ENCODE results near the gene CHP1.
"Not testable (repeated sequence)": the region's sequence is repeated elsewhere in the genome, so short reads cannot be mapped to it uniquely, and the experiment has no call there.

Gene CHP1

GRCh38 chr15:41238100-41238499 is 7.0 kb downstream of the CHP1 start:
- no peak overlapping the region for H3K23ac ChIP-seq (ENCODE audit: low read depth, low read length, poor library complexity)
- no peak overlapping the region for H2AFZ ChIP-seq (ENCODE audit: low read length)
- H4K91ac ChIP-seq (ENCODE audit: low read depth, low read length, poor library complexity) = no peak overlapping the region
- H2BK120ac ChIP-seq (ENCODE audit: low read depth, low read length) = no peak overlapping the region
- H3K27ac ChIP-seq (replicated peaks; ENCODE audit: low read length) = no peak overlapping the region
- H3K9me3 ChIP-seq (replicated peaks in 1 of 2; ENCODE audit: control insufficient read depth in 2 of 2, insufficient read depth in 1 of 2, low read depth in 1 of 2, low read length in 2 of 2) = no peaks in the 10 kb centered on the region
- no peak overlapping the region for H3K9ac ChIP-seq (ENCODE audit: low read depth, low read length, poor library complexity)
- H3K4ac ChIP-seq (ENCODE audit: low read length) = no peak overlapping the region
- H3K36me3 ChIP-seq (replicated peaks in 1 of 2; ENCODE audit: control insufficient read depth in 2 of 2, insufficient read depth in 2 of 2, low read length in 2 of 2) = peaks cover 2 to 8% of the 10 kb centered on the region in 2 donors
- WGBS, 2 donors (ENCODE audit: extremely low coverage in 2 of 2, insufficient read length in 2 of 2, insufficient replicate concordance in 1 of 2) = no CpG with 5 or more reads among the region's 5 CpGs
- no peaks in the 10 kb centered on the region for H3K4me1 ChIP-seq (ENCODE audit: control insufficient read depth in 2 of 2, insufficient read depth in 1 of 2, low read depth in 1 of 2, low read length in 2 of 2)
- no peak overlapping the region for H3K18ac ChIP-seq (ENCODE audit: low read length)
- H2BK5ac ChIP-seq (ENCODE audit: low read length) = no peak overlapping the region
- H3K79me1 ChIP-seq (ENCODE audit: low read depth, low read length) = no peaks in the 10 kb centered on the region
- H2AK5ac ChIP-seq (ENCODE audit: low read depth, low read length) = no peak overlapping the region
- DNase-seq (ENCODE audit: low spot score) = no peak
- no peak overlapping the region for H2BK15ac ChIP-seq (ENCODE audit: low read length)
- H2BK12ac ChIP-seq (ENCODE audit: low read length) = no peak overlapping the region
- H3K4me2 ChIP-seq (ENCODE audit: insufficient read depth, low read length, poor library complexity, severe bottlenecking) = no peak overlapping the region
- H3K14ac ChIP-seq (ENCODE audit: low read length) = no peak overlapping the region
- no peaks in the 10 kb centered on the region for H3K27me3 ChIP-seq (ENCODE audit: control insufficient read depth in 3 of 3, insufficient read depth in 3 of 3, low read depth in 1 of 3, low read length in 3 of 3)
- no peak overlapping the region for H3K4me3 ChIP-seq (ENCODE audit: low read length in 2 of 2)
- no peak overlapping the region for H4K8ac ChIP-seq (ENCODE audit: low read depth, low read length)

- Histone ChIP-seq H3K9me3 (replicated peaks in 1 of 2; ENCODE audit: control insufficient read depth in 2 of 2, insufficient read depth in 1 of 2, low read depth in 1 of 2, low read length in 2 of 2) (no peaks in the 10 kb centered on the region), H4K91ac (ENCODE audit: low read depth, low read length, poor library complexity) (no peak overlapping the region), H3K14ac (ENCODE audit: low read length) (no peak overlapping the region), H3K79me1 (ENCODE audit: low read depth, low read length) (no peaks in the 10 kb centered on the region), H3K4me2 (ENCODE audit: insufficient read depth, low read length, poor library complexity, severe bottlenecking) (no peak overlapping the region), H3K9ac (ENCODE audit: low read depth, low read length, poor library complexity) (no peak overlapping the region), H3K36me3 (replicated peaks in 1 of 2; ENCODE audit: control insufficient read depth in 2 of 2, insufficient read depth in 2 of 2, low read length in 2 of 2) (peaks cover 7 to 26% of the 10 kb centered on the region in 2 donors), H3K27ac (replicated peaks; ENCODE audit: low read length) (no peak overlapping the region), H2BK5ac (ENCODE audit: low read length) (no peak overlapping the region), H3K4me1 (ENCODE audit: control insufficient read depth in 2 of 2, insufficient read depth in 1 of 2, low read depth in 1 of 2, low read length in 2 of 2) (no peaks in the 10 kb centered on the region), H3K23ac (ENCODE audit: low read depth, low read length, poor library complexity) (no peak overlapping the region), H2BK12ac (ENCODE audit: low read length) (no peak overlapping the region), H2BK15ac (ENCODE audit: low read length) (no peak overlapping the region), H2AK5ac (ENCODE audit: low read depth, low read length) (no peak overlapping the region), H2BK120ac (ENCODE audit: low read depth, low read length) (no peak overlapping the region), H3K18ac (ENCODE audit: low read length) (no peak overlapping the region), H3K4me3 (ENCODE audit: low read length in 2 of 2) (no peak overlapping the region), H3K4ac (ENCODE audit: low read length) (no peak overlapping the region), H2AFZ (ENCODE audit: low read length) (no peak overlapping the region), H3K27me3 (ENCODE audit: control insufficient read depth in 3 of 3, insufficient read depth in 3 of 3, low read depth in 1 of 3, low read length in 3 of 3) (no peaks in the 10 kb centered on the region), H4K8ac (ENCODE audit: low read depth, low read length) (no peak overlapping the region)
- DNase-seq (ENCODE audit: low spot score) = no peak
- no CpG with 5 or more reads among the region's 6 CpGs for WGBS, 2 donors (ENCODE audit: extremely low coverage in 2 of 2, insufficient read length in 2 of 2, insufficient replicate concordance in 1 of 2)
Observed at GRCh38 chr15:41241221-41241964, 10.3 kb downstream of the CHP1 start.

GRCh38 chr15:41250745-41251144 is 19.7 kb downstream of the CHP1 start:
- not testable (repeated sequence) for H3K27me3 ChIP-seq (ENCODE audit: control insufficient read depth in 3 of 3, insufficient read depth in 3 of 3, low read depth in 1 of 3, low read length in 3 of 3); H3K27ac ChIP-seq (replicated peaks; ENCODE audit: low read length); H3K4me3 ChIP-seq (ENCODE audit: low read length in 2 of 2); H2BK15ac ChIP-seq (ENCODE audit: low read length); H2BK120ac ChIP-seq (ENCODE audit: low read depth, low read length); H3K18ac ChIP-seq (ENCODE audit: low read length); H2BK5ac ChIP-seq (ENCODE audit: low read length); H3K23ac ChIP-seq (ENCODE audit: low read depth, low read length, poor library complexity); H3K4me1 ChIP-seq (ENCODE audit: control insufficient read depth in 2 of 2, insufficient read depth in 1 of 2, low read depth in 1 of 2, low read length in 2 of 2); H4K91ac ChIP-seq (ENCODE audit: low read depth, low read length, poor library complexity); H3K14ac ChIP-seq (ENCODE audit: low read length); H3K4me2 ChIP-seq (ENCODE audit: insufficient read depth, low read length, poor library complexity, severe bottlenecking); H4K8ac ChIP-seq (ENCODE audit: low read depth, low read length); H3K4ac ChIP-seq (ENCODE audit: low read length); H2AFZ ChIP-seq (ENCODE audit: low read length); H3K79me1 ChIP-seq (ENCODE audit: low read depth, low read length); H2AK5ac ChIP-seq (ENCODE audit: low read depth, low read length); DNase-seq (ENCODE audit: low spot score); H2BK12ac ChIP-seq (ENCODE audit: low read length); H3K9ac ChIP-seq (ENCODE audit: low read depth, low read length, poor library complexity); H3K9me3 ChIP-seq (replicated peaks in 1 of 2; ENCODE audit: control insufficient read depth in 2 of 2, insufficient read depth in 1 of 2, low read depth in 1 of 2, low read length in 2 of 2)
- peaks cover 0 to 32% of the 10 kb centered on the region in 2 donors for H3K36me3 ChIP-seq (replicated peaks in 1 of 2; ENCODE audit: control insufficient read depth in 2 of 2, insufficient read depth in 2 of 2, low read length in 2 of 2)
- no CpG with 5 or more reads among the region's 8 CpGs for WGBS, 2 donors (ENCODE audit: extremely low coverage in 2 of 2, insufficient read length in 2 of 2, insufficient replicate concordance in 1 of 2)

GRCh38 chr15:41251411-41251810 is 20.3 kb downstream of the CHP1 start:
- H3K4me2 ChIP-seq (ENCODE audit: insufficient read depth, low read length, poor library complexity, severe bottlenecking) = no peak overlapping the region
- no peak overlapping the region for H2BK120ac ChIP-seq (ENCODE audit: low read depth, low read length)
- no peaks in the 10 kb centered on the region for H3K27me3 ChIP-seq (ENCODE audit: control insufficient read depth in 3 of 3, insufficient read depth in 3 of 3, low read depth in 1 of 3, low read length in 3 of 3)
- no CpG with 5 or more reads among the region's 5 CpGs for WGBS, 2 donors (ENCODE audit: extremely low coverage in 2 of 2, insufficient read length in 2 of 2, insufficient replicate concordance in 1 of 2)
- H3K79me1 ChIP-seq (ENCODE audit: low read depth, low read length) = peaks cover 3% of the 10 kb centered on the region
- H3K9ac ChIP-seq (ENCODE audit: low read depth, low read length, poor library complexity) = no peak overlapping the region
- H4K91ac ChIP-seq (ENCODE audit: low read depth, low read length, poor library complexity) = no peak overlapping the region
- H3K4ac ChIP-seq (ENCODE audit: low read length) = no peak overlapping the region
- H3K23ac ChIP-seq (ENCODE audit: low read depth, low read length, poor library complexity) = no peak overlapping the region
- DNase-seq (ENCODE audit: low spot score) = no peak
- H3K4me1 ChIP-seq (ENCODE audit: control insufficient read depth in 2 of 2, insufficient read depth in 1 of 2, low read depth in 1 of 2, low read length in 2 of 2) = no peaks in the 10 kb centered on the region
- H3K36me3 ChIP-seq (replicated peaks in 1 of 2; ENCODE audit: control insufficient read depth in 2 of 2, insufficient read depth in 2 of 2, low read length in 2 of 2) = peaks cover 0 to 35% of the 10 kb centered on the region in 2 donors
- no peak overlapping the region for H3K18ac ChIP-seq (ENCODE audit: low read length)
- no peak overlapping the region for H4K8ac ChIP-seq (ENCODE audit: low read depth, low read length)
- H2BK12ac ChIP-seq (ENCODE audit: low read length) = no peak overlapping the region
- no peak overlapping the region for H3K14ac ChIP-seq (ENCODE audit: low read length)
- no peak overlapping the region for H2AK5ac ChIP-seq (ENCODE audit: low read depth, low read length)
- H2BK15ac ChIP-seq (ENCODE audit: low read length) = no peak overlapping the region
- no peaks in the 10 kb centered on the region for H3K9me3 ChIP-seq (replicated peaks in 1 of 2; ENCODE audit: control insufficient read depth in 2 of 2, insufficient read depth in 1 of 2, low read depth in 1 of 2, low read length in 2 of 2)
- no peak overlapping the region for H2BK5ac ChIP-seq (ENCODE audit: low read length)
- no peak overlapping the region for H3K27ac ChIP-seq (replicated peaks; ENCODE audit: low read length)
- no peak overlapping the region for H3K4me3 ChIP-seq (ENCODE audit: low read length in 2 of 2)
- no peak overlapping the region for H2AFZ ChIP-seq (ENCODE audit: low read length)
